Stimulated activated naive CD8-positive, alpha-beta T cell treated with anti-CD3 and anti-CD28 coated beads, Interleukin-15, Interleukin-2, amounts not matched to agents 100 U/mL and 50 U/mL, for 24 hours (primary cell): Measurements from ENCODE around the gene ST6GALNAC6.
"Not testable (repeated sequence)": the region's sequence is repeated elsewhere in the genome, so short reads cannot be mapped to it uniquely, and the experiment has no call there.

Experiments
- ATAC-seq: fragments of 150-1000 bp; cut with Tn5 transposase; one replicate; pipeline ENCODE4 v1.10.0; 2021
- DNase-seq: peaks from one replicate; pipeline ENCODE4 v3.0.0; 2021

Gene ST6GALNAC6

DNA sequence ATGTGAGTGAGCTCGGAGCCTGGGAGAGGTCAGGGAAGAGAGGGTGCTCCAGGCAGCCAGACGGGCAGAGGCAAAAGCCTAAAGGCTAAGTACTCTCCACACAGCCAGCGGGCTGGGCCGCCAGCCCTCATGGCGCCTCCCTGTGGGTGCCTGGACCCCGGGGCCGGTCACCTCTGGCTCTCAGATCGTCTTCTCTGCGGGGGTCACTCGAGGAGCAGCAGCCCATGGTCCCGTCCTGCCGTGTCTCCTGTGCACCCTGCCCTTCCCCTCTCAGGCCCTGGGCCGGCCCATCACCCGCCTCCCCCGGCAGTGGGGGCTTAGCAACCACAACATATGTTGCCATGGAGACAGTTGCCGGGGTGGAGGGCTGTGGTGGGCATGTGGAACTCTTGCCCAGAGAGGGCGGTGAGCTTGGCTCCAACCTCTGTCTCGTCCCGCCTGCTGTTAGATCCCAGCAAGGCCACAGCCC, 26.1 kb downstream of the ST6GALNAC6 start:
- DNase-seq = no peak

DNA sequence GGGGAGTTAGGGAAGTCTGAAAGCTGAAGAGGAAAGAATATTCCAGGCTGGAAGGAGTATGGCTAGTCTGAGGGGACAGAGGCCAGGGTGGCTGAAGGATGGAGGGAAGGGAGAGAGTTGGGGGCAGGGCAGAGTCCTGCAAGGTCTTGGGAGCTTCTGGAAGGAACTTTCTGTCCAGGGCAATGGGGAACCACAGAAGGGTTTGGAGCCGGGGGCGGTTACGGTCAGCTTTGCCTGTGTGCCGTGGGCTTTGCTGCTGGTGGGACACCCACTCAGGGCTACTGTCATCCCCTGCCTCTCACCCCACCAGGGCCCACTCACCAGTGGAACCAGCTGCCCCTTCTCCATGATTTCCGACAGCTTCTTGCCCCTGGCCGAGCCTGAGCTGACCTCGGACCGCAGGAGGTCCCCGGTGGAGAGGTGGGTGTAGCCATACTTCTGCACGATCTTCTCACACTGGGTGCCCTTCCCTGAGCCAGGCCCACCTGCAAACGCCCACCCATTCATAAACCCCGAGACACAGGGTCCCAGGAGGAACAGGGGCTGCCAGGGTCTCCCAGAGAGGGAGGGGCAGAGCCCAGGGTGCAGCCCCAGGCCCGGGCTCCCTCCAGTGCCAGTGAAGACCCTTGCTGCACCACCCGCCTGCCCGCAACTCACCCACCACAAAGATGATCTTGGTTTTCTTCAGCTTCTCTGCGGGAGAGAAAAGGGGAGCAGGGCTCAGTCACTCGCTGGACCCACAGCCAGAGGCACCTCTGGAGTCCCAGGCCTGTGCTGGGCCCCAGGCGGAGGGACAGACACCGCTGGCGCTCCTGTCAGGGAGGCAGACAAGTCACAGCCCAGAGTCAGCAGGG, 26.8 kb downstream of the ST6GALNAC6 start:
- no peak for ATAC-seq
- DNase-seq = no peak

More for the DNA sequence above, 26.1 kb downstream of the ST6GALNAC6 start:
- no peak for ATAC-seq

DNA sequence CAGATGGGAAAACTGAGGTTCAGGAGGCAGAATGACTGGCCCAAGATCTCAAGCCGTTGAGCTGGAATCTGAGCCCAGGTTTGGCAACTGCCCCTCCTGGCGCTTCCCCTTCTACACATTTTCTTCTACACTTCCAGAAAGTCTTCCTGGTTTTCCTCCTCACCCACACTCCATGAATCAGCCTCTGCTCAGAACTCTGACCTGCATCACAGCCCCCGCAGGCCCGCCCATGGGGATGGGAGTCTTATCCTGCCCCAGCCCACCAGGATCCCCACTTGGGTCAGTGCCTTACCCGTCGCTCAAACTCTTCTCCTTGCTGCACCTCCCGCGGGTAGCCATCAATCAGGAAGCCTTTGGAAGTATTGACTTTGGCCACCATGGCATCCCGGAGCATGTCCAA, 27.9 kb downstream of the ST6GALNAC6 start:
- DNase-seq (no peak), ATAC-seq (no peak)

DNA sequence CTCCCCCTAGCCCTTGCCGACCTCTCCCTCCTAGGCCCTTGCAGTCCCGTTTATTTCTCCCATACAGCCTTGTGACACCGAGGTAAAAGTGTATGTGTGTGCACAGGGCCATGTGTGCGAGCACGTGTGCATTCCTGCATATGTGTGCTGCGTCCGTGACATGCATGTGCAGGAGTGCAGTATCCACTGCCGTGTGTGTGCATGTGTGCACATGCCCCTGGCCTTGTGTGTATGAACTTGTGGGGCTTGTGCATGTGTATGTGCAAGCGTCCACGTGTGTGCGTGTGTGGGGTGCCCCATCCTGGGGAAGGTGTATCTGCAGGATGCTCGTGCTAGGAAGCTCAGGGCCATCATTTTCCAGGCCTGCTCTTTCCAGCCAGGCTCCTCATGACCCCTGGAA, 28.5 kb downstream of the ST6GALNAC6 start:
- DNase-seq (no peak), ATAC-seq (no peak)

DNA sequence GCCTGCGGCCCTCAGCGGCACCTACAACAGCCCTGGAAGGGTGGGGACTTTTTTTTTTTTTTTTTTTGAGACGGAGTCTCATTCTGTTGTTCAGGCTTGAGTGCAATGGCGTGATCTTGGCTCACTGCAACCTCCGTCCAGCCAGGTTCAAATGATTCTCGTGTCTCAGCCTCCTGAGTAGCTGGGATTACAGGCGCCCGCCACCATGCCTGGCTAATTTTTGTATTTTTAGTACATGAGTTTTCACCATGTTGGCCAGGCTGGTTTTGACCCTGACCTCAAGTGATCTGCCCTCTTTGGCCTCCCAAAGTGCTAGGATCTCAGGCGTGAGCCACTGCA, 29.3 kb downstream of the ST6GALNAC6 start:
- not testable (repeated sequence) for ATAC-seq, DNase-seq

DNA sequence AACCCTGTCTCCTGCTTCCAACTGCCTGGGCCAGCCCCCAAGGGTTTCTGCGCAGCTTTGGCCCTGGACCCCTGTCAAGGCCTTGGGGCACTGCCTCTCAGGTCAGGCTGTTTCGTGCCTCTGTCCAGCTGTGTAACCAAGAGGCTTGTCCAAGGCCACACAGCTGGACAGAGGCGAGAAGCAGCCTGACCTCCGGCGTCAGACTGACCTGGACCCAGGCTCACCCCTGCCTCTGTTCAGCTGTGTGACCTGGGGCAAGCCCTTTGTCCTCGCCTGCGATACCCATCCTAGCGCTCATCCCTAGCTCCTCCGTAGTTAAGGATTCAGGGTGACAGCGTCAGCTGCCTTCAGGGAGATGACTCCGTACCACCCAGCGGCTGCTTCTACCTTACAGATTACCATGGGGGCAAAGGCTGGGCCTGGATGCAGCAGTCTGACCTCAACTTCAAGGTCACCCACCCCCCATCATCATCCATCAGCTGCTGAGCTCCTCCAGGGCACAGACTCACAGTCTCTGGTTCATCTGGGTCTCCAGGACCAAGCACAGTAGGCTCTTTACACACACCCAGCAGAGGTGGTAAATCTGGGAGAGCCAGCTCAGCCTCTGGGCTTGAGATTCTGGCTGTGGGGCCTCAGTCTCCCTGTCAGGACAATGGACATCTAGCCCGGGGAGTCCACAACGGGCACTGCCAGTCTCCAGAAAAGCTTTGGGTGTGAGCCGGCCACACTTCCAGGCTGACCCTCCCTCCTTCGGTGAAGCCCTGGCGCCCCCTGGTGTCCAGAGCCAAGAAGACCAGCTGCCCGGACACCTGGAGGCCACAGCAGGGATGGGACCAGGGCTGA, 29.9 kb downstream of the ST6GALNAC6 start:
- DNase-seq (peak; percentile 94), ATAC-seq (peak; percentile 80)

DNA sequence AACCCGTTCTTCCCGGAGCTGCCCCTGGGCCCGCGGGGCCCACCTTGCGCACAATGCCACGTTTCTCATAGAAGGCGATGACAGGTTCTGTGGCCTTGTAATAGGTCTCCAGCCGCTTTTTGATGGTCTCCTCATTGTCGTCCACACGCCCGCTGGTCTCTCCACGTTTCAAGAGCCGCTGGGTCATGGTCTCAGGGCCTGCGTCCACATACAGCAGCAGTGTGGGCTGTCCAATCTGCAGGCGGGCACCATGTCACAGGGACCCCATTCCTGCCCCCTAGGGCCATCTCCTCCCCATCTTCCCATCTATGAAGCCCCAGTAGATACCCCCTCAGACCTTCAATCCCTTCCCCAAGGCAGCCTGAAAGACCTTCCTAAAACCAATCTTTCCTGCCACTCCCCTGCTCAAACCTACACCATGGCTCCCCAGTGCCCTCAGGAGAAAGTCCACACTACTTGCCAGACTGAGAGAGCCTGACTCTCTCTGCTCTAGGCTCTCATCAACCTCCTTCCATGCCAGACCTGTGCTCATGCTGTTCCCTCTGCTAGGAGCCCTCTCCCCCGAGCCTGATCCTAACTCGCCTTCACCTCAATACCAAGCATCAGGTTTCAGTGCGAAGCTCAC, 31.0 kb downstream of the ST6GALNAC6 start:
- DNase-seq (no peak), ATAC-seq (no peak)

DNA sequence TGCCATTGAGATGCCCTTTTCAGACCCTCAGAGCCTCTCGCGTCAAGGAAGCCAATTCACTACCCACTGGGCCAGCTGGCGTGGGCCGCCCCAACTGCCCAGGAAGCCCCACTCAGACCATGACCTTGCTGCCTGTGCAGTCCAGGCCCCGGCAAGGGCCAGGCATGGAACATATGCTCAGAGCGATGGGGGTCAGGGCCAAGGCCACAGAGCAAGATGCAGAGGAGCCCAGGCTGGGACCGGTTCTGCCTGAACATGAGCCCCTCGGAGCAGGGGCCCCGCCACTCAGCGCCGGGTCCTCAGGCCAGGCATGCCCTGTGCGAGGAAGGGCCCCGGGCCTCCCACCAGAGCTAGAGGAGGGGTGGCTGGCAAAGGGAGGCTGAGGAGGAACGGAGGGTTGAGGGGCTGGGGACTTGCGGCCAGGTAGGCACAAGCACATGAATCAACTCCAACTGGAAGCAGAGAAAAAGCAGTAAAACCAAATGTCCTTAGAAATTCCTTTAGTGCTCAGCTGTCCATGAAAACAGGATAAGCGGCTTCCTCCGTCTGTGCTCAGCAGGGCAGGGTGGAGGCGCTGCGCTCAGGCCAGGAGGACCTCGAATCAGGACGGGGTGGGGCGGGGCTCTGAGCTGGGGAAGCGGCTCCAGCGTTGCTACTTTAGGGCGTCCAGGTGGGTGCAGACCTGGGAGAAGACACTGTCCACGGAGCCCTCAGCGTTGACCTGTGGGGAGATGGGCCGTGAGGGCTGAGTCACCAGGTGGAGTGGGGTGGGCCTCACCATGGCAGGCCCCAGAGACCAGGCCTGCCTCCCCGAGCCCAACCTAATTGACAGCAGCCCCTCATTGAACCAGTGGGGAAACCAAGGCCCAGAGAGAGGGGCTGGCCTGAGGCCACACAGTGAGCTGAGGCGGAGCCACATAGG, 31.8 kb downstream of the ST6GALNAC6 start:
- no peak for DNase-seq
- no peak for ATAC-seq

DNA sequence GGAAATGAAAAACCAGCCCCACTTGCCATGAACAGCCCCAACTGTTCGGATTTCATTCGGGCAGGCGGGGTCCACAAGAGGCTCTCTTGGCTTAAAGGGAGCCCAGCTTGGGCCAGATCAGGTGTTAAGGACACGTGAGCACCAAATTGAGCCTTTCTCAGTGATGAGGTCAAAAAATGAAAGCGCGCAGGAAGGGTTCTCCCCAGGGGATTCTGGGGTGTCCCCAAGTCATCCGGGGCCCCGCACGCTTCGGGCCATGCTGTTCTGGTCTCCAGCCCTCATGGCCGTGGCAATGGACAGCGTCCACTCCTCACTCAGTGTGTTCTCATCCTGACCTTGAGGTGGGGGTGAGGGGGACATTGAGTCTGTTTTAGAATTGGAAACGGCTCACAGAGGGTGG, 32.9 kb downstream of the ST6GALNAC6 start:
- ATAC-seq = no peak
- no peak for DNase-seq

DNA sequence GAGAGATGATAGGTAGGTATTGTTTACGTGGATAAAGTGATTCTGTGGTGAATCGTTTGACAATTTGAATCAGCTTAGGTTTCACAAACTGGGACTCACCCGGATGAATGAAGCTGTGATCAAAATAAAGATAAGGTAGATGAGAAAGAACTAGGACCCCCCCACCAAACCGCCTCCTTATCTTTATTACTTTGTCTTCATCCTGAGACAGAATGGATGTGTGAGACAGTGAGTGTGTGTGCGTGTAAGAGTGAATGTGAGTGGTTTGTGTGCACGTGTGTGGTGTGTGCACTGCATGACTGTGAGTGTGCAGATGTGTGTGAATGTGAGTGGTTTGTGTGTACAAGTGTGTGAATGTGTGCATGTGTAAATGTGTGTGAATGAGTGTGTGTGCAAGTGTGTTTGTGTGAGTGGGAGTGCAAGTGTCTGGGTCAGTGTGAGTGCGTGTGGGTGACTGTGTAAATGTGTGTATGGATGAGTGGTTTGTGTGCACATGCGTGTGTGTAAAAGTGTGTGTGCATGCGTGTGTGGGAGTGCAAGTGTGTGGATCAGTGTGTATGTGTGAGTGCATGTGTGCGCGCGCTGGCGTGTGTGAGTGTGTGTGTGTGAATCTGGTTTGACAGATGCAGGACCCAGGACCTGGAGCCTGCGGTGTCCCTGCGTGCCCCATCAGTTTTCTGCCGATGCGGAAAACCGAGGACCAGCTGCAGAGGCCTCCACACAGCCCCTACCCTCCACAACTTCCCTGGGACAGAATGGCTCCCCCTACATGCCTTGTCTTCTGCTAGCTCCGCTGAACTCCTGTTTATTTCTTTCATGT, 33.5 kb downstream of the ST6GALNAC6 start:
- ATAC-seq (peak; percentile 36), DNase-seq (no peak)

DNA sequence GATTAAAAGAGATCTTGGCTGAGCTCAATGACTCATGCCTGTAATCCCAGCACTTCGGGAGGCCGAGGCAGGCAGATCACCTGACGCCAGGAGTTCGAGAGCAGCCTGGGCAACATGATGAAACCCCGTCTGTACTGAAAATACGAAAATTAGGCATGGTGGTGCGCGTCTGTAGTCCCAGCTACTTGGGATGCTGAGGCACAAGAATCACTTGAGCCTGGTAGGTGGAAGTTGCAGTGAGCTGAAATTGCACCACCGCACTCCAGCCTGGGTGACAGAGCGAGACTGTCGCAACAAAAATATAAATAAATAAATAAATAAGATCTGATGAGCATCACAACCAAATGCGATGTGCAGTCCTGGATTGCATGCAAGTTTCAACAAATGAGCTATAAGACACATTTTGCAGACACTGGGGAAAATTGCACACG, 36.2 kb downstream of the ST6GALNAC6 start:
- no peak for ATAC-seq
- DNase-seq = no peak

DNA sequence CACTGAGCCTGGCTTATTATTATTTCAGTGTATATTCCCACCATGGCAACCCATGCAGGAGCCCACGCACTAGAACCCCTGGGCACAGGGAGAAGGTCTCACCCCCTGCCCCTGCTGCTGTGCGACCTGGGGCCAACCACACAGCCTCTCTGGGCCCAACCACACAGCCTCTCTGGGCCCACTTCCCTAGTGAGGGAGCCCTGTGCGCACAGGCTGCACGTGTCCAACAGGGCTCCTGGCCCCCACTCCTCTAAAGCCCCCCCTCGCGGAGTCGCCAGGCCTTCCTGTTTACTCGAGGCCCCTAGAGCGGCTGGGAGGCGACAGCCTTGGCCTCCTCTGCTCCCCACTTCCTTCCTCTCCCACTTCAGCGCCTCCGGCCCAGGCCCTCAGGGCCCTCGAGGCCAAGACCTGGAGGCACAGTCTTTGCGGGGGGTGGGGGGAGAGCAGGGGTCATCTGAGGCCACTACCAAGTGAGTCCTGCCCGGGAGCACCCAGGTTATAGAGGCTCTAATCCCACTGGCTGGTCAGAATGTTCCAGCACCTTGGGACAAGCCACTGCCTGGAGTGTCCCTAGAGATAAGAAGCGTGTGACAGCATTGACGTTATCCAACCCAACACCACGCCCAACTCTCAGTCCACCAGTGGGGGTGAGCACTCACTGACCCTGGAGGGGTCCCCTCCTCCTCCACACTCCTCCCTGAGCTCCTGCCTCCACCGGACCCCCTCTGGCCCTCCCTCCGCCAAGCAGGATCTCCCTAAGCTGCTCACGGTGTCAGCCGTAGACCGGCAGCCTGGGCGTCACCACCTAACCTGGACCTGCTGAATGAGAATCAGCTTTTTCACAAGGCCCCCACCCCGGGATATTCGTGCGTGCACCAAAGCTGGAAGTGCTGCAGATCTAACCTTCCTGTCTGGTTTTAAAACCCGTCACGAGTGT, 37.1 kb downstream of the ST6GALNAC6 start:
- DNase-seq (peak; percentile 47), ATAC-seq (peak; percentile 37)

DNA sequence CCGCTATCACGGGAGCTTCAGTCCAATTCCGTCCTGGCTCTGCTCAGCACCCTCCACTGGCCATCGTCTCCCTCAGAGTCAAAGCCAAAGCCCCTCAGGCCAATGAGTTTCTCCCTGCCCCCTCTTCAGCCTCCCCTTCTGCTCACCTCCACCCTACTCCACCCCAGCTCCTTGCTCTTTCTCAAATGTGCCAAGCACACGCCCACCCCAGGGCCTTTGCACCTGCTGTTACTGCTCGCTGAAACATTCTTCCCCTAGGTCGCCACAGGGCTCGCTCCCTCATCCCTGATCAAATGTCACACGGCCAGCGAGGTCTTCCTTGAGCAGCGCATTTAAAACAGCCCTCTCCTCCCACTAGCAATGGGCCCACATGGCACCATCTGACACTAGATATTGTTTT, 38.6 kb downstream of the ST6GALNAC6 start:
- no peak for ATAC-seq

DNA sequence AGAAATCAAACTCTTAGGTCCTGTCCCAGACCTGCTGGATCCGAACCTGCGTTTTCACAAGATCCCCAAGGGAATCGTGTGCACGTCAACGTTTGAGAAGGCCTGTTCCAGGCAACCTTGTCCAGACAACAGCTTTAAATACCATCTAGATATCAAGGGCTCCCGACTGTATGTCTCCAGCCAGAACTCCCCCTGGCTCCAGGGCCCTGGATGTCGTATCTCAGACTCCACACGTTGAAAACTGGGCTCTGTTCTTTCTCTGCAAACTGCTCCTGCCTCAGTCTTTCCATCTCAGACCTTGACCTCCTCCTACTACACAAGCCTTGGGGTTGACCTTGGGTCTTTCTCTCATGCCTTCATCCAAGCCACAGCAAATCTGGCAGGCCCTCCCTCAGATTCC, 39.1 kb downstream of the ST6GALNAC6 start:
- DNase-seq (no peak), ATAC-seq (no peak)

More for the DNA sequence above, 38.6 kb downstream of the ST6GALNAC6 start:
- DNase-seq = no peak

DNA sequence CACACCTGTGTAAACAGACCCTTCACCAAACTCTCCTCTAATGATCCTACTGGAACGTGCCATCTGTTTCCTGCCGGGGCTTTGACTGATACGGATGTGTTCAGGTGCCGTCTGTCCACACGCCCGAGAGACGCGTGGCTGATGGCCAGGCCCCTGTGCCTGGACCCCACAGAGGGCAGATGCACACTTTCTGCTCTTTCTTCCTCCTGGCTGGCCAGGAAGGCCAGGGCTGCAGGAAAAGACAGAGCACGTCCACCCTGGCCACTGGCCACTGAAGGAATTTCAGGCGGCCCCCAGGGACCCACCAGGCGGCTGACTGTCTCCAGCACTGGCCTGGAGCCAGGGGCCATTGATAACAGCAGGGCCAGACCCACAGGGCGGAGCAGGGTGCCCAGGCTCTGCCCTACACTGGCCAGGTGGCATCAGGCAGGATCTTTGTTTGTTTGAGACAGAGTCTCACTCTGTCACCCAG, 41.3 kb downstream of the ST6GALNAC6 start:
- DNase-seq = no peak
- no peak for ATAC-seq

DNA sequence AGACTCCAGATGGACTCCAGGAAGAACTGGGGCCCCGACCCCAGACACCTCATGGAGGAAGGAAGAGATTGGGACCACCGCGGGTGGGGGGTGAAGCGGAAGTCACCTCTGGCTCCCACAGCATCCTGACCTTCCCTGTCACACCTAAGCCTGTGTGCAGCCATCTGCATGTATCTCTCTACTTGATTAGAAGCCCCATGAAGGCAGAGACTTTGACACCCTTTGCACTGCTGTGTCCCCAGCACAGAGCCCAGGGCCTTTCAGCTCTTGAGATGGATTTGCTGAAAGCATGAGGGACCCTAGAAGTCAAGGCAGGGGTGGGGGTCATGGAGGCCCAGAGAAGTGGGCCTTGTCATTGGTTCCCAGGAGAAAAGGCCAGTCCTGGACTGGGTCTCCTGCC, 42.1 kb downstream of the ST6GALNAC6 start:
- DNase-seq (no peak), ATAC-seq (no peak)

DNA sequence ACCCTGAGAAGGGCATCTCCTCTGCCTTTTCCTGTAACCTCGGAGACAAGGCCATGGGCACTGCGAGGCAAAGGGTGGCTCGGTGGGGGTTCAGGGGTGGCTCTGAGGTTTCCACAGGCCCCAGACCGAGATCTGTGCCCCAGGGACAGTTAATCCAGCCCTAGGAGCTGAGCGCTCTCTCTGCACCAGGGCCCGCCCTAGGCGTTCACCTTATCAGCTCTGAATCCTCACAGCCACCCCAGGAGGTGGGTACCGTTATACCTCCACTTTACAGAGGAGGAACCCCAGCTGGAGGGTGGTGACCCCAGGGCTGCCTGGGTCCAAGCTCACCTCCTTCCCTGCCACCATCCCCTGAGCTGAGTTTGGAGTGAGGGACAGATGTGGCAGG, 42.7 kb downstream of the ST6GALNAC6 start:
- DNase-seq = no peak
- ATAC-seq = no peak

DNA sequence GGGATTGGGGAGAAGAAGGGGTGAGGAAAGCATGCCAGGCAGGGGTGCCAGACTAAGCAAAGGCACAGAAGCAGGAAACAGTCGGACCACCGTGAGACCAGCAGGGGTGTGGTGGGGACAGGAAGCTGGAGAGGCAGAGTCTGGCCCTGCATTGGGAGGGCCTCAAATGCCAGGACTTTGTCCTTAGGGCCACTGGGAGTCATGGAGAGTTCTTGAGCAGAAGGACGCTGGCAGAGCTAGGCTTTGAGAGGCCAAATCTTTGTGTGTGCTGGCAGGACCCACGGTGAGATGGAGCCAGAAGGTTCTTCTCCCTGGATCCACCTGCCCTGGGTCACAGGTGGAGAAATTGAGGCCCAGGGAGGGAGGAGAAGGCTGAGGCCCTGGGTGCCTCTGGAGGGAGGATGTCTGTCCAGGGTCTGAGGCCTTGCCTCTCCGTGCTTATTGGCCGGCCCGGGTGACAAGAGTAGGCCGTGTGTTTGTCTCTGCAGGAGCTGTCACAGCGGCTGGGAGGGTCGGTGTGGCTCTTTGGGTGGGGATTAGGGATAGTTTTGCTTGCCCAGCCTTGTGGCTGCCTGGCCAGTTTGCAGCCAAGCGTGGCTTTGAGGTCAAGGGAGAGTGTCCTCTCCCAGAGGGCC, 43.2 kb downstream of the ST6GALNAC6 start:
- no peak for ATAC-seq
- DNase-seq = no peak

DNA sequence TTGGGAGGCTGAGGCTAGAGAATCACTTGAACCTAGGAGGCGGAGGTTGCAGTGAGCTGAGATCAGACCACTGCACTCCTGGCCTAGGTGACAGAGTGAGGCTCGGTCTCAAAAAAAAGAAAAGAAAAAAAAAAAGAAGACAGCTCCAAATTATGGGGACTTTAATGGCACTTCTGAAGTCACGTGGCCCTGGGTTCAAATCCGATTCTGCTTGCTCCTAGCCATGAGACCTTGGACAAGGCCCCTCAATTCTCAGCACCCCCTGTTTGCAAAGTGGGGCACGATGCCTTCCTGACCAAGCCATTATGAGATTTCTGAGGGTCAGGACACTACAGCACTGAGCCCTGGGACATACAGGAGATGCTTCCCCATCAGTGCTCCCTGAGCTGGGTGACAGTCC, 43.9 kb downstream of the ST6GALNAC6 start:
- DNase-seq (no peak), ATAC-seq (no peak)
